ENCODE results near the gene TUSC2.

TUSC2 gene

DNA sequence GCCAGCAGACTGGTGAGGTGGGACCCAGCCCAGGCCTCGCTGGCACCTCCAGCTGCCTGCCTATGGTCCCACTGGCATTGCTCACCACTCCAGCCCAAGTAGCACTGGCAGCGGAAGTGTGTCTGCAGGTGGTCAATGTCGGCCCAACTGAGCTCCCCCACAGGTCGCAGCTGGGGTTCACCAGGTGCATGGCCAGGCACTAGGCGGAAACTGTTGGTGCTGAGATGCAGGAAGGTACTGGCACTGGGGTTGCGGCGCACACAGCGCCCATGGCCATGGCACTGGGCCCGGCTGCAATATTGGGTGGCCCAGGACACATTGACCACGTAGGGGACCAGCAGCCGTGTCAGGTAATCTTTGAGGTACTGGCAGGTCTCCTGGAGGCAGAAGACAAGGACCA is 9.9 kb downstream of the TUSC2 start:
- H3K4me1 ChIP-seq (ENCODE audit: insufficient read depth, low read length, poor library complexity, severe bottlenecking), result peaks cover 37% of the 10 kb centered on the region
- H3K9me3 ChIP-seq (ENCODE audit: insufficient read depth, low read depth, low read length), result no peaks in the 10 kb centered on the region
- no peaks in the 10 kb centered on the region for H3K36me3 ChIP-seq (ENCODE audit: insufficient read depth, low read length)
- TF ChIP-seq EZH2phosphoT487 (IDR thresholded peaks at IDR 0.05; ENCODE audit: borderline replicate concordance), result no peak
- TF ChIP-seq, protein P1, sequence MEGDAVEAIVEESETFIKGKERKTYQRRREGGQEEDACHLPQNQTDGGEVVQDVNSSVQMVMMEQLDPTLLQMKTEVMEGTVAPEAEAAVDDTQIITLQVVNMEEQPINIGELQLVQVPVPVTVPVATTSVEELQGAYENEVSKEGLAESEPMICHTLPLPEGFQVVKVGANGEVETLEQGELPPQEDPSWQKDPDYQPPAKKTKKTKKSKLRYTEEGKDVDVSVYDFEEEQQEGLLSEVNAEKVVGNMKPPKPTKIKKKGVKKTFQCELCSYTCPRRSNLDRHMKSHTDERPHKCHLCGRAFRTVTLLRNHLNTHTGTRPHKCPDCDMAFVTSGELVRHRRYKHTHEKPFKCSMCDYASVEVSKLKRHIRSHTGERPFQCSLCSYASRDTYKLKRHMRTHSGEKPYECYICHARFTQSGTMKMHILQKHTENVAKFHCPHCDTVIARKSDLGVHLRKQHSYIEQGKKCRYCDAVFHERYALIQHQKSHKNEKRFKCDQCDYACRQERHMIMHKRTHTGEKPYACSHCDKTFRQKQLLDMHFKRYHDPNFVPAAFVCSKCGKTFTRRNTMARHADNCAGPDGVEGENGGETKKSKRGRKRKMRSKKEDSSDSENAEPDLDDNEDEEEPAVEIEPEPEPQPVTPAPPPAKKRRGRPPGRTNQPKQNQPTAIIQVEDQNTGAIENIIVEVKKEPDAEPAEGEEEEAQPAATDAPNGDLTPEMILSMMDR (conservative IDR thresholded peaks at IDR 0.05; ENCODE audit: low read length), result no peak
- peaks cover 15% of the 10 kb centered on the region for H4K20me1 ChIP-seq (ENCODE audit: insufficient read depth, low read length, poor library complexity, severe bottlenecking)
- H2AFZ ChIP-seq (ENCODE audit: low read length), result no peak overlapping the region
- no peak overlapping the region for H3K4me3 ChIP-seq (ENCODE audit: low read length, poor library complexity, severe bottlenecking)
- no peaks in the 10 kb centered on the region for H3K27me3 ChIP-seq (ENCODE audit: insufficient read depth, low read length, poor library complexity, severe bottlenecking)
- H3K9me2 ChIP-seq (replicated peaks; ENCODE audit: low read depth, low read length), result no peaks in the 10 kb centered on the region
- no peak overlapping the region for H3K9ac ChIP-seq (ENCODE audit: low read depth, low read length, poor library complexity, severe bottlenecking)
- no peaks in the 10 kb centered on the region for H3F3A ChIP-seq (ENCODE audit: low read depth)
- peak overlapping the region; percentile 95 for H3K4me2 ChIP-seq (ENCODE audit: low read depth, low read length, poor library complexity, severe bottlenecking)
- peaks cover 29% of the 10 kb centered on the region for H3K79me2 ChIP-seq (ENCODE audit: insufficient read depth, low read length)

DNA sequence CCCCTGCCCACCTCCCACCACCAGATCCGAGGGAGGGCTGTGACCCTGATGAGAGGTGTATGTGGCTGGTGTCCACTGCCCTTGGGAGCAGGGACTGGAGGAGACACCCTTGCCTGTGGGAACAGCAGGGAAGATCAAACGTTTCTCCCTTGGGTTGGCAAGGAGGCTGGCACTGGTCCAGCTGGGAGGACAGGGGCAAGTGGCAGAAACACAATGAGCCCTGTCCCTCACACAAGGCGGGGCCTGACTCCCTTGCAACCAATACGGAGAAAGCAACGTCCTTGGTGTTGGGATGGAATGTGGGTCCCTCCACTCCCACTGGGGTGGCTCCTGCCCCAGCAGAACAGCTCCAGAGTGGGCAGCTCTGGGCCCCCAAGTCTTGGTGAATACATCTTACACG is 10.7 kb downstream of the TUSC2 start:
- peak overlapping the region; percentile 30 for H3K4me2 ChIP-seq (ENCODE audit: low read depth, low read length, poor library complexity, severe bottlenecking)

DNA sequence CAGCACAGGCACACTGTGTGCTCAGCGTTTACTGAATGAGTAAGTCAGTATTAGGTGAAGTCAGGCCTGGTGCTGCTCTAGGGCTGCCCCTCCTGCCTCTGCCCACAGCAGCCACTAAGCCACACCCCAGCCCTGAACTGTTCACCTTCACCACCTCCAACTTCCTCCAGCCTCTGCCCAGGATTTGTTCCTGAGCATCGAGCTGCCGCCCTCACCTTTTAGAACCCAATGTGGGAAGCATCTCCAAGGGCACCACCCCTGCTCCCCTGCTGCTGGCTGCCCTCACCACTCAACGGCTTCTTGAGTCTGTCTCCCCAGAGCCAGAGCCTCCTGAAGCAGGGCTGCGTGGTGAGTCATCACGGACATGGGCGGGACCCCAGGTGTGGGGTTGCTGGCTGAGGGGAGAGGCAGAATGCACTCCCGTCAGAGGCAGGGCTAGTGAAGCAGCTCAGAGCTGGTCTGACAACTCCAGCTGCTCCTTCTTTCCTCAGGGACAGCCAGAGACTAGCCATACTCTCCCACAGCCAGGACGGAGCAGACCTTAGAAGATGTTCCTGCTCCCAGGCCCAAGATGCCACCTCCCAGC is 11.3 kb downstream of the TUSC2 start:
- no peak for TF ChIP-seq EZH2phosphoT487 (IDR thresholded peaks at IDR 0.05; ENCODE audit: borderline replicate concordance)
- no peaks in the 10 kb centered on the region for H3F3A ChIP-seq (ENCODE audit: low read depth)
- H3K27me3 ChIP-seq (ENCODE audit: insufficient read depth, low read length, poor library complexity, severe bottlenecking), result no peaks in the 10 kb centered on the region
- H3K4me2 ChIP-seq (ENCODE audit: low read depth, low read length, poor library complexity, severe bottlenecking), result peak overlapping the region; percentile 30
- H2AFZ ChIP-seq (ENCODE audit: low read length), result no peak overlapping the region
- H3K36me3 ChIP-seq (ENCODE audit: insufficient read depth, low read length), result no peaks in the 10 kb centered on the region
- peaks cover 29% of the 10 kb centered on the region for H3K79me2 ChIP-seq (ENCODE audit: insufficient read depth, low read length)
- H4K20me1 ChIP-seq (ENCODE audit: insufficient read depth, low read length, poor library complexity, severe bottlenecking), result peaks cover 15% of the 10 kb centered on the region
- H3K9me2 ChIP-seq (replicated peaks; ENCODE audit: low read depth, low read length), result no peaks in the 10 kb centered on the region
- peaks cover 37% of the 10 kb centered on the region for H3K4me1 ChIP-seq (ENCODE audit: insufficient read depth, low read length, poor library complexity, severe bottlenecking)
- no peaks in the 10 kb centered on the region for H3K9me3 ChIP-seq (ENCODE audit: insufficient read depth, low read depth, low read length)
- H3K4me3 ChIP-seq (ENCODE audit: low read length, poor library complexity, severe bottlenecking), result no peak overlapping the region
- H3K9ac ChIP-seq (ENCODE audit: low read depth, low read length, poor library complexity, severe bottlenecking), result peak overlapping the region; percentile 14

More for the DNA sequence above, 10.7 kb downstream of the TUSC2 start:
- Histone ChIP-seq H4K20me1 (ENCODE audit: insufficient read depth, low read length, poor library complexity, severe bottlenecking) (peaks cover 15% of the 10 kb centered on the region), H3F3A (ENCODE audit: low read depth) (no peaks in the 10 kb centered on the region), H3K9me3 (ENCODE audit: insufficient read depth, low read depth, low read length) (no peaks in the 10 kb centered on the region), H3K4me1 (ENCODE audit: insufficient read depth, low read length, poor library complexity, severe bottlenecking) (peaks cover 37% of the 10 kb centered on the region), H3K36me3 (ENCODE audit: insufficient read depth, low read length) (no peaks in the 10 kb centered on the region), H3K4me3 (ENCODE audit: low read length, poor library complexity, severe bottlenecking) (no peak overlapping the region), H3K79me2 (ENCODE audit: insufficient read depth, low read length) (peaks cover 29% of the 10 kb centered on the region), H3K27me3 (ENCODE audit: insufficient read depth, low read length, poor library complexity, severe bottlenecking) (no peaks in the 10 kb centered on the region), H3K9ac (ENCODE audit: low read depth, low read length, poor library complexity, severe bottlenecking) (no peak overlapping the region), H2AFZ (ENCODE audit: low read length) (no peak overlapping the region), H3K9me2 (replicated peaks; ENCODE audit: low read depth, low read length) (no peaks in the 10 kb centered on the region)
- TF ChIP-seq EZH2phosphoT487 (IDR thresholded peaks at IDR 0.05; ENCODE audit: borderline replicate concordance), result no peak
- TF ChIP-seq, protein P1 (conservative IDR thresholded peaks at IDR 0.05; ENCODE audit: low read length), result no peak

DNA sequence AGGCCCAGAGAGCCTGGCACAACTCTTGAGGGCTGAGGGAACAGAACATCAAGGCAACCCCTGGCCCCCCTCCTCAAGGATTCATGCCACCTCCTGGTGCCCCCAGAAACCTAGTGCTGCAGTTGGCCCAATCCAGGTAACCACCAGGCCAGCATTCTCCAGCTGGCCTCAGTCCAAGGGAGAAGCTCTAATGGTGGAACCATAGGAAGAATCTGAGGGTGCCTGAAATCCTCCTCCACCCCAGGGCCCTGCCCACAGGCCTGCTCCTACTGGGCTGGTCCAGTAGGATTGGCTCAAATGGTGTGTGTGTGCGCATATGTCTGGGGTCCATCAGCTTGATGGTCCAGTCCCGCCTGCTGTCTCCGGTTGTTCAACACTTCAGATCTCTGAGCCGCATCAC is 13.2 kb downstream of the TUSC2 start:
- Histone ChIP-seq H3K4me2 (ENCODE audit: low read depth, low read length, poor library complexity, severe bottlenecking) (no peak overlapping the region), H3K79me2 (ENCODE audit: insufficient read depth, low read length) (peaks cover 20% of the 10 kb centered on the region), H3K4me1 (ENCODE audit: insufficient read depth, low read length, poor library complexity, severe bottlenecking) (peaks cover 28% of the 10 kb centered on the region), H3K9me3 (ENCODE audit: insufficient read depth, low read depth, low read length) (no peaks in the 10 kb centered on the region), H3K27me3 (ENCODE audit: insufficient read depth, low read length, poor library complexity, severe bottlenecking) (no peaks in the 10 kb centered on the region), H3K9me2 (replicated peaks; ENCODE audit: low read depth, low read length) (no peaks in the 10 kb centered on the region), H4K20me1 (ENCODE audit: insufficient read depth, low read length, poor library complexity, severe bottlenecking) (peaks cover 7% of the 10 kb centered on the region), H3K4me3 (ENCODE audit: low read length, poor library complexity, severe bottlenecking) (no peak overlapping the region), H3F3A (ENCODE audit: low read depth) (no peaks in the 10 kb centered on the region), H3K36me3 (ENCODE audit: insufficient read depth, low read length) (no peaks in the 10 kb centered on the region), H3K9ac (ENCODE audit: low read depth, low read length, poor library complexity, severe bottlenecking) (no peak overlapping the region), H2AFZ (ENCODE audit: low read length) (no peak overlapping the region)
- TF ChIP-seq EZH2phosphoT487 (IDR thresholded peaks at IDR 0.05; ENCODE audit: borderline replicate concordance), result no peak
- TF ChIP-seq, protein P1 (conservative IDR thresholded peaks at IDR 0.05; ENCODE audit: low read length), result no peak
